HepG2 (cell line): ENCODE measurements around the gene TFB1M. TPM values are rescaled to one million over a fixed set of nuclear protein-coding genes. Genes with fewer than 3 reads are reported as not detected.

Experiments used
- ATRX ChIP-seq: sonication (generic); formaldehyde crosslinking; IDR thresholded peaks from 2 replicates; pipeline ENCODE4 v1.4.0; 2020; ENCODE audit warnings: missing genetic modification reagents, borderline replicate concordance
- IRX3 ChIP-seq: sonication (generic); formaldehyde crosslinking; IDR thresholded peaks from 2 replicates; pipeline ENCODE4 v1.8.1; 2023; ENCODE audit warnings: mild to moderate bottlenecking, low read depth, missing genetic modification reagents, borderline replicate concordance
- KDM1A ChIP-seq: IDR thresholded peaks from 2 replicates; pipeline ENCODE4 v1.6.1; 2016; ENCODE audit warnings: missing compliant biosample characterization
- MEIS2 ChIP-seq: sonication (generic); formaldehyde crosslinking; IDR thresholded peaks from 2 replicates; pipeline ENCODE4 v1.9.0; 2021; ENCODE audit warnings: mild to moderate bottlenecking, missing genetic modification reagents
- NR2C2 ChIP-seq: sonication (generic); formaldehyde crosslinking; IDR thresholded peaks from 2 replicates; pipeline ENCODE4 v1.4.0; 2020; ENCODE audit warnings: missing genetic modification reagents, mild to moderate bottlenecking, moderate library complexity, borderline replicate concordance
- NR2F6 ChIP-seq, 2 experiments: IDR thresholded peaks; 2 replicates each; pipeline ENCODE4 v1.6.1; 2016; ENCODE audit warnings: antibody characterized with exemption in 1 of 2, mild to moderate bottlenecking in 1 of 2
- ZMYM2 ChIP-seq: sonication (generic); formaldehyde crosslinking; IDR thresholded peaks from 2 replicates; pipeline ENCODE4 v1.8.0; 2022; ENCODE audit warnings: mild to moderate bottlenecking, missing genetic modification reagents
- ZNF230 ChIP-seq: sonication (generic); formaldehyde crosslinking; IDR thresholded peaks from 2 replicates; pipeline ENCODE4 v1.4.0; 2020; ENCODE audit warnings: mild to moderate bottlenecking, missing genetic modification reagents
- ZSCAN22 ChIP-seq: sonication (generic); formaldehyde crosslinking; IDR thresholded peaks from 2 replicates; pipeline ENCODE4 v1.4.0; 2020; ENCODE audit warnings: mild to moderate bottlenecking, missing genetic modification reagents
- polyA plus RNA-seq, 8 experiments: library from polyadenylated mRNA; depleted of rRNA in 3 of 8; stranded (reverse) in 7 of 8; unstranded in 1 of 8; fragments of >200 nt; fragmentation: Illumina TruSeq in 4 of 8; extraction: Trizol in 4 of 8; gene quantifications; 2 replicates each; pipeline versions ENCODE4 v1.2.1 to v1.2.3, GENCODE V29; 2011 to 2016; ENCODE audit warnings: low read depth in 4 of 8, missing spikeins in 1 of 8, mixed read lengths in 1 of 8; ENCODE audit not compliant: insufficient read depth in 1 of 8
- total RNA-seq, 5 experiments: library from RNA; depleted of rRNA; stranded (reverse); fragments of >200 nt; fragmentation: Illumina TruSeq; extraction: Trizol; gene quantifications; 2 replicates each; pipeline ENCODE4 v1.2.3, GENCODE V29; 2016; ENCODE audit warnings: low read depth in 1 of 5
- TF ChIP-seq, protein P1 (sequence below): sonication (generic); formaldehyde crosslinking; IDR thresholded peaks from 2 replicates; pipeline ENCODE4 v1.9.0; 2021; ENCODE audit warnings: mild to moderate bottlenecking, missing genetic modification reagents
- TF ChIP-seq, protein P2 (sequence below): sonication (generic); formaldehyde crosslinking; IDR thresholded peaks from 2 replicates; pipeline ENCODE4 v1.4.0; 2020; ENCODE audit warnings: missing genetic modification reagents
- TF ChIP-seq, protein P3 (sequence below): sonication (generic); formaldehyde crosslinking; IDR thresholded peaks from 2 replicates; pipeline ENCODE4 v1.5.1; 2020; ENCODE audit warnings: mild to moderate bottlenecking, missing genetic modification reagents, moderate library complexity
- TF ChIP-seq, protein P4 (sequence below): sonication (generic); formaldehyde crosslinking; IDR thresholded peaks from 2 replicates; pipeline ENCODE4 v1.4.0; 2020; ENCODE audit warnings: missing genetic modification reagents, mild to moderate bottlenecking, borderline replicate concordance

Gene TFB1M
- total and polyA plus RNA-seq, 2 of the 13 experiments (the other 11 are each of a cell fraction or from before 2014, with no cell fraction given) = 91.4 to 122 TPM

DNA sequence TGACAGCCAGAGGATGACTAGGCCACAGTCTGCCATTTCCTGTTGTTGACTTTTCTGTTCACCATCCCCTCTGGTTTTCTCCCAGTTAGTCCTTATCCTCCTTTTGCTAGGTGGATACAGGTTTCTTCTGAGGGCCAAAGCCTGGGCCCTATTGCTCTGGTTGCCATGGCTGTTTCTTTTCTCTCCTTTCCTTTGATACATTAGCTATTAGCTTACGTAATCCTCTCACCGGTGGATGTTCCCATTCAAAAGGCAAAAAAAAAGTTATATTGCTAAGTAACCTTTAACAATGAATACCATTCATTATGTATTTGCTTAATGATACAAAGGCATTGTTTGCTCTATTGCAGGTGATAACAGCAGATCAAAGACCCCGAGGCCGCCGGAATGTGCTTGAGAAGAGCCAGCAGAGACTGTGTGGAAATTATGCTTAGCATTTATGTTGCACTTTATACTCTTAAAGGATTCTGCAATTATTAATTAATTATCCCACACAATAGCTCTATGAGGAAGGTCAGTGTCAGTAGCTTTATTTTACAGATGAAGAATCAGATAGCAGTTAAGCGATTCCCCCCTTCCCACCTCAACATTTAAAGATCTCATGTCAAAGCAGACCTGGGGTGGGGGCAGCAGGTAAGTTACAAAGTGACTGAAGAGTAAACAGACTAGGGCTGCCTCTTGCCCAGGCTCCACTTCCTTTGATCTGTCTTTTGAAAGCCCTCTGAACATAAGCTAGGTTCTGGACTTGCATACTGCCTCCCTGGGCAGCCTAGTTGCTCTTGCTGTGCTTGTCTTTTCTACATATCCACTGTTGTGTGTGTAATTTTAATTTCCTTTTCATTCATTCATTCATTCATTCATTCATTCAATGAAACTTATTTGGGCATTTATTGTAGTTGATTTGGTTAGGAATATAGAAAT lies 14.5 kb upstream of the TFB1M start (continued):
- peak; percentile 91 for TF ChIP-seq NR2F6 (IDR thresholded peaks at IDR 0.05)
- TF ChIP-seq NR2F6 (CRISPR knock-in tag; IDR thresholded peaks at IDR 0.05) = peak; percentile 65
- peak; percentile 5; the same call in 1 of the 2 replicates for TF ChIP-seq KDM1A
- no peak for TF ChIP-seq ATRX (CRISPR knock-in tag)
- peak; percentile 91 for TF ChIP-seq IRX3 (CRISPR knock-in tag)
- TF ChIP-seq, protein P1, sequence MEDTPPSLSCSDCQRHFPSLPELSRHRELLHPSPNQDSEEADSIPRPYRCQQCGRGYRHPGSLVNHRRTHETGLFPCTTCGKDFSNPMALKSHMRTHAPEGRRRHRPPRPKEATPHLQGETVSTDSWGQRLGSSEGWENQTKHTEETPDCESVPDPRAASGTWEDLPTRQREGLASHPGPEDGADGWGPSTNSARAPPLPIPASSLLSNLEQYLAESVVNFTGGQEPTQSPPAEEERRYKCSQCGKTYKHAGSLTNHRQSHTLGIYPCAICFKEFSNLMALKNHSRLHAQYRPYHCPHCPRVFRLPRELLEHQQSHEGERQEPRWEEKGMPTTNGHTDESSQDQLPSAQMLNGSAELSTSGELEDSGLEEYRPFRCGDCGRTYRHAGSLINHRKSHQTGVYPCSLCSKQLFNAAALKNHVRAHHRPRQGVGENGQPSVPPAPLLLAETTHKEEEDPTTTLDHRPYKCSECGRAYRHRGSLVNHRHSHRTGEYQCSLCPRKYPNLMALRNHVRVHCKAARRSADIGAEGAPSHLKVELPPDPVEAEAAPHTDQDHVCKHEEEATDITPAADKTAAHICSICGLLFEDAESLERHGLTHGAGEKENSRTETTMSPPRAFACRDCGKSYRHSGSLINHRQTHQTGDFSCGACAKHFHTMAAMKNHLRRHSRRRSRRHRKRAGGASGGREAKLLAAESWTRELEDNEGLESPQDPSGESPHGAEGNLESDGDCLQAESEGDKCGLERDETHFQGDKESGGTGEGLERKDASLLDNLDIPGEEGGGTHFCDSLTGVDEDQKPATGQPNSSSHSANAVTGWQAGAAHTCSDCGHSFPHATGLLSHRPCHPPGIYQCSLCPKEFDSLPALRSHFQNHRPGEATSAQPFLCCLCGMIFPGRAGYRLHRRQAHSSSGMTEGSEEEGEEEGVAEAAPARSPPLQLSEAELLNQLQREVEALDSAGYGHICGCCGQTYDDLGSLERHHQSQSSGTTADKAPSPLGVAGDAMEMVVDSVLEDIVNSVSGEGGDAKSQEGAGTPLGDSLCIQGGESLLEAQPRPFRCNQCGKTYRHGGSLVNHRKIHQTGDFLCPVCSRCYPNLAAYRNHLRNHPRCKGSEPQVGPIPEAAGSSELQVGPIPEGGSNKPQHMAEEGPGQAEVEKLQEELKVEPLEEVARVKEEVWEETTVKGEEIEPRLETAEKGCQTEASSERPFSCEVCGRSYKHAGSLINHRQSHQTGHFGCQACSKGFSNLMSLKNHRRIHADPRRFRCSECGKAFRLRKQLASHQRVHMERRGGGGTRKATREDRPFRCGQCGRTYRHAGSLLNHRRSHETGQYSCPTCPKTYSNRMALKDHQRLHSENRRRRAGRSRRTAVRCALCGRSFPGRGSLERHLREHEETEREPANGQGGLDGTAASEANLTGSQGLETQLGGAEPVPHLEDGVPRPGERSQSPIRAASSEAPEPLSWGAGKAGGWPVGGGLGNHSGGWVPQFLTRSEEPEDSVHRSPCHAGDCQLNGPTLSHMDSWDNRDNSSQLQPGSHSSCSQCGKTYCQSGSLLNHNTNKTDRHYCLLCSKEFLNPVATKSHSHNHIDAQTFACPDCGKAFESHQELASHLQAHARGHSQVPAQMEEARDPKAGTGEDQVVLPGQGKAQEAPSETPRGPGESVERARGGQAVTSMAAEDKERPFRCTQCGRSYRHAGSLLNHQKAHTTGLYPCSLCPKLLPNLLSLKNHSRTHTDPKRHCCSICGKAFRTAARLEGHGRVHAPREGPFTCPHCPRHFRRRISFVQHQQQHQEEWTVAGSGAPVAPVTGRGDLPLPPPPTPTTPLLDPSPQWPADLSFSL (CRISPR knock-in tag) = peak; percentile 81
- no peak; the same call in 1 of the 2 replicates for TF ChIP-seq ZSCAN22
- TF ChIP-seq, protein P2, sequence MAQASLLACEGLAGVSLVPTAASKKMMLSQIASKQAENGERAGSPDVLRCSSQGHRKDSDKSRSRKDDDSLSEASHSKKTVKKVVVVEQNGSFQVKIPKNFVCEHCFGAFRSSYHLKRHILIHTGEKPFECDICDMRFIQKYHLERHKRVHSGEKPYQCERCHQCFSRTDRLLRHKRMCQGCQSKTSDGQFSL = no peak; the same call in 1 of the 2 replicates
- TF ChIP-seq, protein P3, sequence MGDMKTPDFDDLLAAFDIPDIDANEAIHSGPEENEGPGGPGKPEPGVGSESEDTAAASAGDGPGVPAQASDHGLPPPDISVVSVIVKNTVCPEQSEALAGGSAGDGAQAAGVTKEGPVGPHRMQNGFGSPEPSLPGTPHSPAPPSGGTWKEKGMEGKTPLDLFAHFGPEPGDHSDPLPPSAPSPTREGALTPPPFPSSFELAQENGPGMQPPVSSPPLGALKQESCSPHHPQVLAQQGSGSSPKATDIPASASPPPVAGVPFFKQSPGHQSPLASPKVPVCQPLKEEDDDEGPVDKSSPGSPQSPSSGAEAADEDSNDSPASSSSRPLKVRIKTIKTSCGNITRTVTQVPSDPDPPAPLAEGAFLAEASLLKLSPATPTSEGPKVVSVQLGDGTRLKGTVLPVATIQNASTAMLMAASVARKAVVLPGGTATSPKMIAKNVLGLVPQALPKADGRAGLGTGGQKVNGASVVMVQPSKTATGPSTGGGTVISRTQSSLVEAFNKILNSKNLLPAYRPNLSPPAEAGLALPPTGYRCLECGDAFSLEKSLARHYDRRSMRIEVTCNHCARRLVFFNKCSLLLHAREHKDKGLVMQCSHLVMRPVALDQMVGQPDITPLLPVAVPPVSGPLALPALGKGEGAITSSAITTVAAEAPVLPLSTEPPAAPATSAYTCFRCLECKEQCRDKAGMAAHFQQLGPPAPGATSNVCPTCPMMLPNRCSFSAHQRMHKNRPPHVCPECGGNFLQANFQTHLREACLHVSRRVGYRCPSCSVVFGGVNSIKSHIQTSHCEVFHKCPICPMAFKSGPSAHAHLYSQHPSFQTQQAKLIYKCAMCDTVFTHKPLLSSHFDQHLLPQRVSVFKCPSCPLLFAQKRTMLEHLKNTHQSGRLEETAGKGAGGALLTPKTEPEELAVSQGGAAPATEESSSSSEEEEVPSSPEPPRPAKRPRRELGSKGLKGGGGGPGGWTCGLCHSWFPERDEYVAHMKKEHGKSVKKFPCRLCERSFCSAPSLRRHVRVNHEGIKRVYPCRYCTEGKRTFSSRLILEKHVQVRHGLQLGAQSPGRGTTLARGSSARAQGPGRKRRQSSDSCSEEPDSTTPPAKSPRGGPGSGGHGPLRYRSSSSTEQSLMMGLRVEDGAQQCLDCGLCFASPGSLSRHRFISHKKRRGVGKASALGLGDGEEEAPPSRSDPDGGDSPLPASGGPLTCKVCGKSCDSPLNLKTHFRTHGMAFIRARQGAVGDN = no peak
- TF ChIP-seq MEIS2 (CRISPR knock-in tag) = peak; percentile 21; the same call in 1 of the 2 replicates
- peak; percentile 59 for TF ChIP-seq NR2C2 (CRISPR knock-in tag)
- TF ChIP-seq ZMYM2 (CRISPR knock-in tag) = peak; percentile 89
- peak; percentile 43; the same call in 1 of the 2 replicates for TF ChIP-seq ZNF230 (CRISPR knock-in tag)
- TF ChIP-seq, protein P4, sequence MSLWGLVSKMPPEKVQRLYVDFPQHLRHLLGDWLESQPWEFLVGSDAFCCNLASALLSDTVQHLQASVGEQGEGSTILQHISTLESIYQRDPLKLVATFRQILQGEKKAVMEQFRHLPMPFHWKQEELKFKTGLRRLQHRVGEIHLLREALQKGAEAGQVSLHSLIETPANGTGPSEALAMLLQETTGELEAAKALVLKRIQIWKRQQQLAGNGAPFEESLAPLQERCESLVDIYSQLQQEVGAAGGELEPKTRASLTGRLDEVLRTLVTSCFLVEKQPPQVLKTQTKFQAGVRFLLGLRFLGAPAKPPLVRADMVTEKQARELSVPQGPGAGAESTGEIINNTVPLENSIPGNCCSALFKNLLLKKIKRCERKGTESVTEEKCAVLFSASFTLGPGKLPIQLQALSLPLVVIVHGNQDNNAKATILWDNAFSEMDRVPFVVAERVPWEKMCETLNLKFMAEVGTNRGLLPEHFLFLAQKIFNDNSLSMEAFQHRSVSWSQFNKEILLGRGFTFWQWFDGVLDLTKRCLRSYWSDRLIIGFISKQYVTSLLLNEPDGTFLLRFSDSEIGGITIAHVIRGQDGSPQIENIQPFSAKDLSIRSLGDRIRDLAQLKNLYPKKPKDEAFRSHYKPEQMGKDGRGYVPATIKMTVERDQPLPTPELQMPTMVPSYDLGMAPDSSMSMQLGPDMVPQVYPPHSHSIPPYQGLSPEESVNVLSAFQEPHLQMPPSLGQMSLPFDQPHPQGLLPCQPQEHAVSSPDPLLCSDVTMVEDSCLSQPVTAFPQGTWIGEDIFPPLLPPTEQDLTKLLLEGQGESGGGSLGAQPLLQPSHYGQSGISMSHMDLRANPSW (CRISPR knock-in tag) = peak; percentile 92; the same call in 1 of the 2 replicates
